GM21737 (cell line): ENCODE results near the gene FAM168A.

ENCODE experiments used
- ATAC-seq: cut with Tn5 transposase; IDR thresholded peaks from one replicate; pipeline ENCODE4 v1.9.1; 2021; ENCODE audit warnings: mild to moderate bottlenecking, moderate library complexity; ENCODE audit not compliant: unreplicated experiment

FAM168A gene

DNA sequence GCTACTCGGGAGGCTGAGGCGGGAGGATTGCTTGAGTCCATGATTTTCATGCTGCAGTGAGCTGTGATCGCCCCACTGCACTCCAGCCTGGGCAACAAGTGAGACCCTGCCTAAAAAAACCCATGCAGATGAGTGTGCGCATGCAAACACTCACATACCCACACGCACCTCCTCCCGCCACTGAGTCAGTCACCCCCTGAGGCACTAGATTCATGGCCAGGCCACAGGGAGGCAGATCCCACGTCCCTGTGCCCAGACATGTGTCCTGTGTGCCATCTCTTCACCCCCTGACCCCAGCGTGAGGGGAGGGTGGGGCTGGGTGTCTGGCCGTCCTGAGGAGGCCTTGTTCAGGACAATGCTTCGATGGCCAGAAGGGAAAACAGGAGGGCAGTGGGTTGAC, 206.2 kb downstream of the FAM168A start:
- ATAC-seq: no peak

DNA sequence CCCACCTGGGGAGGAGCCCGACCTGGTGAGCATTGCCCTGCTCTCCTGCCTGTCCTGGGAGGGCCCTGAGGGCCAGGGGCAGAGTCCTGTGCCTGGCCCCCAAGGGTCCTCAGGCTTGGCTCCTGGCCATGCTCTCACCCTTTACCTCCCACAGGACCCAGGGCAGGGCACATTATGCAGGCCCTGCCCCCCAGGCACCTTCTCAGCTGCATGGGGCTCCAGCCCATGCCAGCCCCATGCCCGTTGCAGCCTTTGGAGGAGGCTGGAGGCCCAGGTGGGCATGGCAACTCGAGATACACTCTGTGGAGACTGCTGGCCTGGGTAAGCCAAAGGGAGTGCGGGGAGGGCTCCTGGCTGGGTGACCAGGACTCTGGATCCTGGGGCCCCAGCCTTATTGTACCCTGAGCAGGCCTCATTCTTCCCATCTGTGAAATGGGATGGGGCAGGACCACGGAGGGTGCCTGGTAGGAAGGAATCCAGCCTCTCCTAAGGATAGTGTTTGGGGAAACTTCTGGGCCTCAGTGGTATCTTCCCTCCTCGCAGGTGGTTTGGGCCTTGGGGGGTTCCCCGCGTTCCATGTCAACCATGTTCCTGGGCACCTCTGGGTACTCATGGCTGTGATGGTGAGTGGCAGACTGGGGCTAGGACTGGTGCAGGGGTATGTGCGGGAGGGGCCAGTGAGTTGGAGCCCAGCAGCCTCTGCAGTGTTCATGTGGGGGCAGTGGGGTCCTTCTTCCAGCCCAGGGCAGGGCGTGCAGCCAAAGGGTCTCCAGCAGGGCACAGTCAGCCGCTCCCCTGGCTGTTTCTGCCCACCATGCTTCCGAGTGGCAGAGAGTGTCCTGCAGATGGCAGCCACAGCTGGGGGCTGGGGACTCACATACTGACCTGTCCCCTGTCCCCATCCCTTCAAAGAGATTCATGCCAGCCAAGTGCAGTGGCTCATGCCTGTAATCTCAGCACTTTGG, 207.0 kb downstream of the FAM168A start:
- ATAC-seq: no peak

GRCh38 chr11:73389916-73390315, 208.0 kb downstream of the FAM168A start:
- ATAC-seq: no peak

GRCh38 chr11:73389134-73389525, 208.8 kb downstream of the FAM168A start:
- ATAC-seq: no peak

DNA sequence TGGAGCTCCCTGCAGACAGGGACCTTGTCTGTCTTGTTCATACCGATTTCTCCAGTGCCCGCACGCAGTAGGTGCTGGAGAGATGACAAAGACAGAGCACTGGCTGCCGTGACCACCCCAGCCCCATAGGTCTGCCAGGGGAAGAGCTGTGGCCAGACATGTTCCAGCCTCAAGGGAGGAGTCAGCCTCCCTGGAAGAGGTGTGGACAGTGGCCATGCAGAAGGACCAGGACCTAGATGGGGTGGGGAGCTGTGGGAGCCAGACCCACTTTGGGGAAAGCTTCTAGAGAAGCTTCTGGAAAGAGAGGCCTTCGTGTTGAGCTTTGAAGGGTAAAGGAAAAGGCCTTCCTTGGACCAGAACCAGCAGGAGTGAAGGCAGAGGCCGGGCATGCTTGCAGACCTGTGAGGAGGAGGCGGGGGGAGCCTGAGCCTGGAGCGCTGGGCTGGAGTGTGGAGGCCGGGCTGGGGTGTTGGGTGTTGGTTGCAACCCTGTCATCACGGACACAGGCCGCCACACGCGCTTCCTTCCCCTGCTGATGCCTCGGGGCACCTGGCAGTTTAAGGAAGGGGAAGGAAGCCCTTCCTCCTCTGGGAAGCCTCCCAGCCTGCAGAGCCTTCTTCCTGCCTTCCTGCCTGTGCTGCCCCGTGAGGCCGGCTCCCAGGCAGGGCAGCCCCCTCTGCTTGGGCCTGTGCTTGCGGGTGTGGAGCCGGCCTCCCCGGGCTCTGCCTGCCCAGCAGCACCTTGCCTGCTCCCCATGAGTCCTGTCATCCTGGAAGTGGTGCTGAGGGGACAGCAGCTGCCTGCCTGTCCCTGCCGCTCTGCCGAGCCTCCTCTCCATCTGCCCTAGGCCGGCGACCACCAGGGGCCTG, 209.4 kb downstream of the FAM168A start:
- no peak for ATAC-seq

- no peak for ATAC-seq
Observed at GRCh38 chr11:73387594-73388264, 210.2 kb downstream of the FAM168A start.

DNA sequence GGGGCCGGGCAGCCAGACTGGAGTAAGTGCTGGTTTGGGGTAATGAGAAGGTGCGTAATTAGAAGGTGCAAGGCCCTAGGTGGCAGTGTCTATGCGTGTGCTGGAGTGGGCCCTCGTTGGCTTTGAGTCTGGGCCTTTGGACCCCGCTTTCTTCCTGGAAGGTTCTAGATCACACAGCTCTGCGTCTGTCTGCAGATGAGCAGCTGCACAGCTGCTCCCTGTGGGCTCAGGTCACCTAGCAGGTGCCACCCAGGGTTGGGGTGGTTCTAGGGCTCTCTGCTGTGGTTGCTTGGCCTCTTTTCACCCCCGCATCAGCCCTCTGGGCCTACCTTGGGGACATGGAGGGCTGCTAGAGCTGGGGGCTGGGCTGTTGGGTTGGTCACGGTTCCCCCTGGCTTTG, 211.4 kb downstream of the FAM168A start:
- no peak for ATAC-seq

GRCh38 chr11:73386016-73386415, 211.9 kb downstream of the FAM168A start:
- ATAC-seq: no peak

DNA sequence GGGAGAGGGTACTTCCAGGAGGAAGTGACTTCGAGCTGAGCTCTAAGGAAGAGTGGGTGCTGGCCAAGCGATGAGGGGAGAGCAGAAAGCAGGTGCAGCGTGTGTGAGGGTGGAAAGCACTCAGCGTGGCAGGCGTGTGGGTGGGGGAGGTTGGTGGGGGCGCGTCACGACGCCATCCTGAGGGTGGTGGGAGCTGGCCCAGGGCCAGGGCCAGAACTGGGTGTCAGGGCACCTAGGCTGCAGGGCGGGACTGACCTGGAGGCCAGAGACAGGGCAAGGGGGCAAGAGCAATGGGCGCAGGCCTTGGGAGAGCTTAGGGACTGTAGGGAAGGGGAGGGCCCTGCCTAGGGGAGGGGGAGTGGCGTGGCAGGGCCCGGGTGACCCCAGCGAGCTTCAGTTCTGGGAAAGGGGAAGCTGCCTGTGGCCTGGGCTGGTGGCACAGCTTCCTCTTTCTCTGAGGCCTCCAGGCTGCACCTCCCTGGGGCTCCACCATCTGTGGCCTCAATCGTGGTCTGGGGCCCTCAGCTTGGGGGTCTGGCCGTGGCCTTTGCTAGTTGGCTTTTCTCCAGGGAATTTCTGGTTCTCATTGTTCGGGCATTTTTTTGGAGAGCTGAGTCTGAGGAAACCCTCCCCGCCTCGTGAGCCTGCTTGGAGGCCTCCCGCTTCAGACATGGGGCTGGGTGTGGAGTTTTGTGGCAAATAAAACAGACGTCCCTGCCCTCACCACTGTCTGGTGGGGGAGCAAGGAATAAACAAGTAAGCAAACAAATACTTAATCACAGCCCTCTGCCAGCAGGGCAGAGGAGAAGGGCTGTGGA, 212.8 kb downstream of the FAM168A start:
- ATAC-seq: peak; percentile 32

DNA sequence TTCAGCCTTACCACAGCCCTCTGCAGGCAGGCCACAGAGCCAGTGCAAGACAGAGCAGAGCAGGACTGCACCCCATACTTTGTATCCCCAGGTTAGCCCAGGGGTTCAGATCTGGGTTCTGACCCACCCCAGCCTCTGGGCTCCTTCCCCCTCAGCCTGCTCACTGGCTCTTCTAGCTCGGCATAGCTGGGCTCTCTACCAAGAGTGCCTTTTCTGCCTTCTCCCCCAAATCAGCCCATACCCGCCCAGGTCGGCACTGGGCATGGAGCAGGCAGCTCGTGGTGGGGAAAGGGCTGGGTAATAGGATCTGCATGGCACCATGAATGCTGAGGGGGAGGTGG, 213.4 kb downstream of the FAM168A start:
- ATAC-seq: no peak

- ATAC-seq: no peak
Observed at GRCh38 chr11:73384125-73384441, 213.8 kb downstream of the FAM168A start.

DNA sequence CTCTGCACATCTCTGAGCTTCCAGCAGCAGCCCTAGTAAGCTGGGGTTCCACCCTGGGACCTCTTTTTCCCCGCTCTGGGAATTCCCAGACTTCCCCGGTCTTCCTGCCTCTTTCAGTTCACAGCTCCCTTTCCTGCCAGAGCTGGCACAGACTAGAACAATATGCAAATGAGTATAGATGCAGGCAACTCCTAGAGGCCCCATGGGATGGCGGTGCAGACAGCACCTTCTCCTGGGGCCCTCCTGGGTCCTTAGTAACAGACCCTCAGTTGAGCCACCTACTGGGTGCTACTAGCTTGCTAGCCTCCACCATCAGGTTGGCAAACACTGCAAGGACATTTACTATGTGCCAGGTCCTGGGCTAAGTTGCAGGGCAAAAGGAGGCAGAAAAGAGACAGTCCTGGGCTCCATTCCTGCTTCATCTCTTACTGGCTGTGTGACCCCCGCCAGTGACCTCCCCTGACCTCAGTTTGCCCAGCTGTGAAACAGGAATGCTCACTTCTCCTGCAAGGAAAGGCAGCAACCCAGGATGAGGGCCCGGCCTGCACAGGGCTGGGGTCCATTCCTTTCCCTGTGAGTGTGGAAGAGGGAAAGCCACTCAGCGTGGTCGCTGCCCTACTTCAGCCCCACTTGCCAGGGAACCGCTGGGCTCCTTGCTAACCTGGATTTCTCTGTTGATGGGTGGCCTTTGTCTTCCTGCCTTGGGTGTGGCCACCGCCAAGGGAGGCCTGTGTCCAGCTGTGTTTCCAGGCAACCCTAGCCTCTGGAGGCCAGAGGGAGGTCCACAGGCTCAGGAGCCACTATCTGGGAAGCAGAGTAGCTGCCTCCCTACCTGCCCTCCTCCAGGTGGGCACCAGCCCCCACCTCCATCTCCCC, 214.4 kb downstream of the FAM168A start:
- ATAC-seq: no peak

GRCh38 chr11:73382747-73383146, 215.2 kb downstream of the FAM168A start:
- ATAC-seq: no peak

DNA sequence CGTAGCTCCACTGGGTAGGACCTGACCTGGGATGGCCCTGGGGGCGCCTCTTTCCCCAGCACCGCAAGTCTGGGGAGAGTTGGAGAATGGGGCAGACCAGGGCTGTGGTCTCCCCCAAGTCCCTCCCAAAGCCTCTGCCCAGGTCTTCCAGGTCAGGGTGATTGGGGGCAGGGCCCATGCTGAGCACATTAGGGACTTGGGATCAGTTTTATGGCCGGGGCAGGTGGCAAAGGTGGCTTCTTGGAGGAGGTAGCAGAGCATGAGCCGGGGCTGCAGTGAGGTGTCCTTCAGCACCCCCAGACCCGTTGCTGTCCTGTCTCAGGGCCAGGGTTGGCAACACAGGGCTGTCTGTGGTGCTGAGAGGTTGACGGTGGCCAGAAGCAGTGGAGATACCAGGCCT, 215.7 kb downstream of the FAM168A start:
- ATAC-seq: no peak

- no peak for ATAC-seq
Observed at GRCh38 chr11:73381589-73381988, 216.3 kb downstream of the FAM168A start.

DNA sequence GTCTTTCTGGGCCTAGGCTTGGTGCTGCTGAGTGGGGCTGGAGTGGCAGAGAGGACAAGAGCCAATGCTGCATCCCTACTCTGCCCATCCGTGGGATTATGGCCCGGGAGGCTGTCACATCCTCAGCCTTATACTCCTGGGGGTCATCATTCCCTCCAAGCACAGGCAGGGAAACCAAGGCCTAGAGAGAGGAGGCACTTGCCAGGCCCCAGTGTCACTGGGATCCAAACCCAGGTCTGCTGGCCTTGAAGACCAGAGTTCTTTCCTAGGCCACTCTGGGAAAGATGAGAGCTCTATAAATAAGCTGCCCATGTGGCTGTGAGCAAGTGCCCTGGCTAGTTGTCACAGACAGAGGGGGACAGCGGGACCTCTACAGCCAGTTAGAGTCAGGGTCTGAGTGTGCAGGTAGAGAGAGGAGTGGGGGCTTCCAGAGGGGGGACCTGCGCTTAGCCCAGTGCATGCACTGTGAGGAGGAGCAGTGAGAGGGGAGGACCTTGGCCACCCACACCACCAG, 217.0 kb downstream of the FAM168A start:
- ATAC-seq: no peak

GRCh38 chr11:73380331-73380730, 217.6 kb downstream of the FAM168A start:
- no peak for ATAC-seq

- ATAC-seq: no peak
Observed at GRCh38 chr11:73379189-73379880, 218.6 kb downstream of the FAM168A start.
